ENCODE data around the gene PDIA5. TPM values are rescaled to one million over a fixed set of nuclear protein-coding genes. Genes with fewer than 3 reads are reported as not detected.

The PDIA5 gene
- total RNA-seq, 1 experiment from 2014 or later = 24.3 TPM

DNA sequence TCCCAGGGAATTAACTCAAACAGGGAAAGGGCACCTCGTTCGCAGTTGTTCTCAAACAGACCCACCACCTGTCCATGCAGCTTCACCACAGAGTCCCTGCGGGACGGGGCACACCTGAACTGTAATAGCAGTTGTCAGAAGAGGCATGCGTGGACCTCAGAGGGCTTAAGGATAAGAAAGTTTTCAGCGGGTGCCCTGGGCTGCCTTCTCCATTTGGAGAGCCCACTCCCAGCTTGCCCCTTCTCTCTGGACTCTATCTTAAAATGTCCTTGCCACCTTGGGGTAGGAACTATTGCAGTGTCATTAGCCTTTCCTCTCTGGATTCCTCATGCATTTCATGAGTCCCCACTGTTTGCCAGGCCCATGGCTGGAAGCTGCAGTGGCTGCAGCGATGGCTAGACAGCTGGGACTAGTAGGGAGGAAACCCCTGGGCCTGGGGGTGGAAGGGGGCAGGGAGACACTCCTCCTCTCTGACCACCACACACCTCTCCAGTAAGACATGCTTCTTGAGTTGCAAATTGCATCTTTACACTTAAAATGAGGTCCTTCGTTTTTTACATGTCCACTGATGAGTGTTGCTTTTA is 33.5 kb downstream of the PDIA5 start:
- H4K8ac ChIP-seq (replicated peaks; ENCODE audit: insufficient read length, low read depth, low read length) = peak overlapping the region; percentile 15
- H3K14ac ChIP-seq (ENCODE audit: insufficient read depth, low read length) = peak overlapping the region; percentile 85; the same call in 1 of the 2 replicates
- H3K27ac ChIP-seq (ENCODE audit: insufficient read length, low read depth, low read length) = no peak overlapping the region
- H3K23ac ChIP-seq (ENCODE audit: insufficient read length, low read depth, low read length) = no peak overlapping the region
- H3K56ac ChIP-seq (ENCODE audit: insufficient read length, low read depth, low read length) = peak overlapping the region; percentile 79
- H2BK120ac ChIP-seq (ENCODE audit: low read depth, low read length, poor library complexity, severe bottlenecking) = no peak overlapping the region
- H3T11ph ChIP-seq (ENCODE audit: low read length) = no peak overlapping the region
- H2BK15ac ChIP-seq (ENCODE audit: low read depth, low read length) = no peak overlapping the region
- H3K79me2 ChIP-seq (ENCODE audit: insufficient read depth, low read length) = no peaks in the 10 kb centered on the region
- H3K27ac Mint-ChIP-seq = peak overlapping the region in 1 of 3 experiments; percentile 81; a peak in 4 of 7 replicates
- H3K9me3 ChIP-seq (ENCODE audit: control insufficient read depth, low read depth, low read length) = no peaks in the 10 kb centered on the region
- no peak overlapping the region for H2BK20ac ChIP-seq (ENCODE audit: low read depth, low read length, poor library complexity, severe bottlenecking)
- peaks cover 26 to 30% of the 10 kb centered on the region in 2 experiments for H3K4me1 Mint-ChIP-seq
- no peak overlapping the region for H2AFZ ChIP-seq (ENCODE audit: low read length)
- no peak overlapping the region for H3K4me3 Mint-ChIP-seq
- H3K4me2 ChIP-seq (ENCODE audit: insufficient read depth, insufficient read length, low read length) = no peak overlapping the region
- TF ChIP-seq, protein P1, sequence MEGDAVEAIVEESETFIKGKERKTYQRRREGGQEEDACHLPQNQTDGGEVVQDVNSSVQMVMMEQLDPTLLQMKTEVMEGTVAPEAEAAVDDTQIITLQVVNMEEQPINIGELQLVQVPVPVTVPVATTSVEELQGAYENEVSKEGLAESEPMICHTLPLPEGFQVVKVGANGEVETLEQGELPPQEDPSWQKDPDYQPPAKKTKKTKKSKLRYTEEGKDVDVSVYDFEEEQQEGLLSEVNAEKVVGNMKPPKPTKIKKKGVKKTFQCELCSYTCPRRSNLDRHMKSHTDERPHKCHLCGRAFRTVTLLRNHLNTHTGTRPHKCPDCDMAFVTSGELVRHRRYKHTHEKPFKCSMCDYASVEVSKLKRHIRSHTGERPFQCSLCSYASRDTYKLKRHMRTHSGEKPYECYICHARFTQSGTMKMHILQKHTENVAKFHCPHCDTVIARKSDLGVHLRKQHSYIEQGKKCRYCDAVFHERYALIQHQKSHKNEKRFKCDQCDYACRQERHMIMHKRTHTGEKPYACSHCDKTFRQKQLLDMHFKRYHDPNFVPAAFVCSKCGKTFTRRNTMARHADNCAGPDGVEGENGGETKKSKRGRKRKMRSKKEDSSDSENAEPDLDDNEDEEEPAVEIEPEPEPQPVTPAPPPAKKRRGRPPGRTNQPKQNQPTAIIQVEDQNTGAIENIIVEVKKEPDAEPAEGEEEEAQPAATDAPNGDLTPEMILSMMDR (conservative IDR thresholded peaks at IDR 0.05) = no peak
- no peak overlapping the region for H2AK5ac ChIP-seq (ENCODE audit: insufficient read length, low read length)
- H3K23me2 ChIP-seq (ENCODE audit: insufficient read length, low read depth, low read length, poor library complexity, severe bottlenecking) = no peaks in the 10 kb centered on the region
- H4K91ac ChIP-seq (ENCODE audit: insufficient read length, low read depth, low read length) = peak overlapping the region; percentile 55
- H3K27me3 Mint-ChIP-seq (ENCODE audit: low read depth) = no peaks in the 10 kb centered on the region
- H3K4ac ChIP-seq (ENCODE audit: low read depth, low read length) = peak overlapping the region; percentile 67; the same call in 1 of the 2 replicates
- H3K9ac ChIP-seq (ENCODE audit: extremely low read depth, insufficient read length, low read length) = no peak overlapping the region
- H4K5ac ChIP-seq (ENCODE audit: insufficient read length, low read depth, low read length) = peak overlapping the region; percentile 34
- peak overlapping the region; percentile 11 for H2BK12ac ChIP-seq (ENCODE audit: insufficient read length, low read depth, low read length)
- H3K4me1 ChIP-seq (ENCODE audit: insufficient read depth, low read length) = peaks cover 14% of the 10 kb centered on the region; the same call in 1 of the 2 replicates
- no peaks in the 10 kb centered on the region for H3K9me3 Mint-ChIP-seq
- WGBS (ENCODE audit: extremely low coverage, insufficient read length, low lambda C conversion rate) = no CpG with 5 or more reads among the region's 8 CpGs
- no peaks in the 10 kb centered on the region for H3K27me3 ChIP-seq (ENCODE audit: insufficient read depth, low read length)
- no peak for DNase-seq
- no peaks in the 10 kb centered on the region for H3K79me1 ChIP-seq (ENCODE audit: insufficient read depth, low read depth, low read length, poor library complexity, severe bottlenecking)
- no peak overlapping the region for H2BK5ac ChIP-seq (ENCODE audit: insufficient read length, low read length)
- peaks cover 14 to 31% (median 26%) of the 10 kb centered on the region in 3 experiments; a peak in 6 of 7 replicates for H3K36me3 Mint-ChIP-seq (ENCODE audit: insufficient read depth in 1 of 3, low read depth in 3 of 3)
- H4K20me1 ChIP-seq (ENCODE audit: control insufficient read depth, insufficient read depth, insufficient read length) = peaks cover 4% of the 10 kb centered on the region
- peak overlapping the region; percentile 76 for H3K18ac ChIP-seq (ENCODE audit: insufficient read length, low read depth, low read length)

Measured in H9 (cell line).